ENCODE results near the gene AGFG2. TPM values are rescaled to one million over a fixed set of nuclear protein-coding genes. Genes with fewer than 3 reads are reported as not detected.

The AGFG2 gene
- total and polyA plus RNA-seq, 2 of the 4 experiments (the other 2 are of a cell fraction): 3.0 to 10.0 TPM

- no peaks in the 10 kb centered on the region for H3K9me3 ChIP-seq (ENCODE audit: control insufficient read depth, insufficient read depth, low read length)
- dilution Hi-C loops (cut with HindIII; ENCODE audit: low sequenced_read_pairs, unreplicated experiment): no loop called here
- no peak overlapping the region for H3K4me2 ChIP-seq (ENCODE audit: low read depth, low read length)
- peak overlapping the region; percentile 15; the same call in 1 of the 2 replicates for H2AK5ac ChIP-seq (ENCODE audit: low read depth, low read length)
- ATAC-seq (ENCODE audit: low read depth) (no peak), DNase-seq (no peak)
- in situ Hi-C loops (cut with MboI; ENCODE audit: low sequenced_read_pairs): loop anchor here (5.0 kb wide), 1 partner anchor 99 kb away; no protein-coding TSS in a partner anchor
- no peak overlapping the region for H2BK20ac ChIP-seq (ENCODE audit: low read depth, low read length)
- no peak overlapping the region for H3K18ac ChIP-seq (ENCODE audit: low read depth, low read length)
- H2BK15ac ChIP-seq (ENCODE audit: low read depth, low read length): no peak overlapping the region
- no peak overlapping the region for H4K5ac ChIP-seq (ENCODE audit: low read depth, low read length)
- no CpG with 5 or more reads among the region's 11 CpGs for WGBS, 2 experiments (ENCODE audit: extremely low coverage in 2 of 2, insufficient read length in 1 of 2)
- peaks cover 4% of the 10 kb centered on the region; the same call in 1 of the 2 replicates for H3K9me1 ChIP-seq (ENCODE audit: insufficient read depth, low read length)
- no peak overlapping the region for H4K91ac ChIP-seq (ENCODE audit: insufficient read depth, low read depth, low read length)
- H3K9ac ChIP-seq (ENCODE audit: low read depth, low read length): no peak overlapping the region
- peaks cover 4% of the 10 kb centered on the region; the same call in 1 of the 2 replicates for H3K4me1 ChIP-seq (ENCODE audit: control insufficient read depth, insufficient read depth, low read length)
- H3K27ac ChIP-seq (ENCODE audit: insufficient read depth, low read length): no peak overlapping the region
- BruUV-seq (replicated peaks): no TSS peak
- intact Hi-C loops (cut with micrococcal nuclease): no loop called here
- no peak overlapping the region for H3K56ac ChIP-seq (ENCODE audit: extremely low read depth, insufficient read depth, low read length)
- no peaks in the 10 kb centered on the region for H3K79me1 ChIP-seq (ENCODE audit: low read depth in 1 of 2, low read length in 2 of 2)
- H4K20me1 ChIP-seq (ENCODE audit: insufficient read depth, low read length): no peaks in the 10 kb centered on the region
- TF ChIP-seq NFE2L2 (IDR thresholded peaks at IDR 0.05; ENCODE audit: low read depth, low read length) (no peak), RFX5 (IDR thresholded peaks at IDR 0.05; ENCODE audit: low read depth, low read length) (no peak), MAFK (IDR thresholded peaks at IDR 0.05; ENCODE audit: low read depth, low read length) (no peak), ELK1 (IDR thresholded peaks at IDR 0.05; ENCODE audit: borderline replicate concordance, low read depth, low read length) (no peak), USF2 (IDR thresholded peaks at IDR 0.05; ENCODE audit: low read depth, low read length) (no peak), CHD1 (IDR thresholded peaks at IDR 0.05; ENCODE audit: low read depth, low read length) (no peak), RAD21 (IDR thresholded peaks at IDR 0.05; ENCODE audit: low read length) (no peak), MAZ (IDR thresholded peaks at IDR 0.05; ENCODE audit: borderline replicate concordance, low read depth, low read length) (no peak), SMC3 (IDR thresholded peaks at IDR 0.05; ENCODE audit: low read depth, low read length) (no peak), MXI1 (IDR thresholded peaks at IDR 0.05; ENCODE audit: borderline replicate concordance, low read depth, low read length) (no peak), POLR2A (IDR thresholded peaks at IDR 0.05; ENCODE audit: low read depth, low read length) (no peak), CEBPB (IDR thresholded peaks at IDR 0.05; ENCODE audit: low read depth, low read length) (no peak), BHLHE40 (IDR thresholded peaks at IDR 0.05; ENCODE audit: low read depth, low read length) (no peak), FOS (IDR thresholded peaks at IDR 0.05; ENCODE audit: low read depth, low read length) (no peak), RCOR1 (IDR thresholded peaks at IDR 0.05; ENCODE audit: insufficient replicate concordance, low read length) (no peak), CTCF (conservative IDR thresholded peaks at IDR 0.05; ENCODE audit: low read depth, low read length) (no peak)
- H2AFZ ChIP-seq (replicated peaks; ENCODE audit: low read length, poor library complexity): no peak overlapping the region
- H2AK9ac ChIP-seq (replicated peaks; ENCODE audit: low read depth, low read length, poor library complexity): peak overlapping the region; percentile 78
- H3K4me3 ChIP-seq (ENCODE audit: insufficient read depth, low read depth, low read length): no peak overlapping the region
- ChIA-PET CTCF (no interaction called here), POLR2A (ENCODE audit: unreplicated experiment) (no interaction called here)
- H2BK5ac ChIP-seq (ENCODE audit: low read depth, low read length, poor library complexity, severe bottlenecking): no peak overlapping the region
- peaks cover 2% of the 10 kb centered on the region; the same call in 1 of the 2 replicates for H3K36me3 ChIP-seq (ENCODE audit: control insufficient read depth, insufficient read depth, low read length)
- no peak overlapping the region for H2BK120ac ChIP-seq (ENCODE audit: low read depth, low read length)
- no peak overlapping the region for H4K8ac ChIP-seq (ENCODE audit: low read depth in 2 of 2, low read length in 2 of 2)
- no peak overlapping the region for H3K14ac ChIP-seq (replicated peaks; ENCODE audit: low read depth, low read length)
- no peak overlapping the region for H3K23ac ChIP-seq (ENCODE audit: low read depth, low read length)
- peaks cover 3% of the 10 kb centered on the region; the same call in 1 of the 2 replicates for H3K27me3 ChIP-seq (ENCODE audit: control insufficient read depth, insufficient read depth, low read length)
- H3K4ac ChIP-seq (ENCODE audit: low read depth, low read length): no peak overlapping the region
Observed at GRCh38 chr7:100568176-100568895, 29.3 kb downstream of the AGFG2 start.
